ENCODE measurements around the gene CLIC2. TPM values are rescaled to one million over a fixed set of nuclear protein-coding genes. Genes with fewer than 3 reads are reported as not detected.
A peak's percentile ranks its signal among the peaks of the same experiment; 100 is the strongest.
"Not testable (repeated sequence)": the region's sequence is repeated elsewhere in the genome, so short reads cannot be mapped to it uniquely, and the experiment has no call there.

CLIC2 gene
- 53.4 TPM for total RNA-seq
- long read RNA-seq, transcript CLIC2-202 (6 exons, 2,655 nt), result major isoform, 45 of 52 reads
- long read RNA-seq, partial matches to known transcripts, result 3 of 52 reads
- long read RNA-seq, other reads (novel, unspliced or antisense), result 4 of 52 reads

- peak; percentile 43 for DNase-seq
Observed at GRCh38 chrX:155334486-155335336, at the start of gene CLIC2. CLIC2 (minus strand) TSS chrX:155334614; CDS start chrX:155334427, 187 bp downstream.

DNA sequence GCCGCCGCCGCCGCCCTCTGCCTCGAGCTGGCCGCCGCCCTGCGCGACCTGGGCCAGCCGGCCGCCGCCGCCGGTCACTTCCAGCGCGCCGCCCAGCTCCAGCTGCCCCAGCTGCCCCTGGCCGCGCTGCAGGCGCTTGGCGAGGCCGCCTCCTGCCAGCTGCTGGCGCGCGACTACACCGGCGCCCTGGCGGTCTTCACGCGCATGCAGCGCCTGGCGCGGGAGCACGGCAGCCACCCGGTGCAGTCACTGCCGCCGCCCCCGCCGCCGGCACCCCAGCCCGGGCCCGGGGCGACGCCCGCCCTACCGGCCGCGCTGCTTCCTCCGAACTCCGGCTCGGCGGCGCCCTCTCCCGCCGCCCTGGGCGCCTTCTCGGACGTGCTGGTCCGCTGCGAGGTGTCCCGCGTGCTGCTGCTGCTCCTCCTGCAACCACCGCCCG lies 48.1 kb upstream of the CLIC2 start:
- H3K36me3 ChIP-seq; H3K4me1 ChIP-seq; H3K27ac ChIP-seq; H3K9me3 ChIP-seq; intact Hi-C loops (cut with DNase I); H3K4me3 ChIP-seq; H3K27me3 ChIP-seq (ENCODE audit: low read depth); DNase-seq: not testable (repeated sequence)
- ATAC-seq, result peak; percentile 63 to 78

More at GRCh38 chrX:155334486-155335336, at the start of gene CLIC2:
- no peak for TF ChIP-seq CTCF (IDR thresholded peaks at IDR 0.05)
- Histone ChIP-seq H3K9me3 (no peaks in the 10 kb centered on the region), H3K4me3 (peak within 1 kb of the TSS; percentile 54), H3K36me3 (no peaks in the 10 kb centered on the region), H3K4me1 (no peaks in the 10 kb centered on the region), H3K27ac (peak within 1 kb of the TSS; percentile 71), H3K27me3 (ENCODE audit: low read depth) (no peaks in the 10 kb centered on the region)
- intact Hi-C loops (cut with DNase I), result no loop called here
- ATAC-seq, result peak; percentile 97 to 98

DNA sequence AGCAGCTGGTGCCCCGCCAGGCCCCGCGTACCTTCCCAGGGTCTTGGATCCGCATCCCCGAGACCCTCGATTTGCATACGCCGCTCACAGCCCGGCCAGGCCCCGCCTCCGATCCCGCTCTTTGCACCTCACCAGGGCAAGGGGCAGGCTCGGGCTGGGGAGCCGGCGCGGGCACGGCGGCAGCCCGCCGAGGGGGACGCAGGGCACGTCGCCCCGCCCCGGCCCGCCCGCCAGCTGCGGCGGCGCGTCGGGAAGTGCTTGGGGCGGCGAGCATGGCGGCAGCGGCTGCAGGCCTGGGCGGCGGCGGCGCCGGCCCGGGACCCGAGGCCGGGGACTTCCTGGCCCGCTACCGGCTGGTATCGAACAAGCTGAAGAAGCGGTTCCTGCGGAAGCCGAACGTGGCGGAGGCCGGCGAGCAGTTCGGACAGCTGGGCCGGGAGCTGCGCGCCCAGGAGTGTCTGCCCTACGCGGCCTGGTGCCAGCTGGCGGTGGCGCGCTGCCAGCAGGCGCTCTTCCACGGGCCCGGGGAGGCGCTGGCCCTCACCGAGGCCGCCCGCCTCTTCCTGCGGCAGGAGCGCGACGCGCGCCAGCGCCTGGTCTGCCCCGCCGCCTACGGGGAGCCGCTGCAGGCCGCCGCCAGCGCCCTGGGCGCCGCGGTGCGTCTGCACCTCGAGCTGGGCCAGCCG lies 47.6 kb upstream of the CLIC2 start, which contains the start of gene F8A2:
Gene F8A2 (plus strand): TSS at position 253 of the 686 bp plus-strand sequence. CDS start 20 bp downstream, at position 273.
- H3K27me3 ChIP-seq (ENCODE audit: low read depth); intact Hi-C loops (cut with DNase I); H3K4me3 ChIP-seq; DNase-seq; H3K4me1 ChIP-seq; H3K9me3 ChIP-seq; H3K27ac ChIP-seq; H3K36me3 ChIP-seq: not testable (repeated sequence)
- peak; percentile 93 to 94 for ATAC-seq

DNA sequence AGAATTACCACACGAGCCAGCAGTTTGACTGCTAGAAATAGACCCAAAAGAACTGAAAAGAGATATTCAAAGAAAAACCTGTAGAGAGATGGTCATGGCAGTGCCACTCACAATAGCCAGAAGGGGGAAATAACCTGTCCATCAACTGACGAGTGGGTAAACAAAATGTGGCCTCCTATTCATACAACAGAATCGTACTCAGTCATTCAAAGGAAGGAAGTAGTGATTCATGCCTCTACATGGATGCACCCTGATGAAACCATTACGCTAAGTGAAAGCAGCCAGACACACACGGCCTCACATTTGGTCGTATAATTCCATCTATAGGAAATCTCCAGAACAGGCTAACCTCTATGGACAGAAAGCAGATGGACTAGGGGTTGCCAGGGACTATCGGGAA lies 45.4 kb upstream of the CLIC2 start:
- DNase-seq; ATAC-seq; H3K4me3 ChIP-seq; H3K27ac ChIP-seq; H3K9me3 ChIP-seq; intact Hi-C loops (cut with DNase I); H3K4me1 ChIP-seq; H3K36me3 ChIP-seq; H3K27me3 ChIP-seq (ENCODE audit: low read depth): not testable (repeated sequence)

GRCh38 chrX:155373777-155374458 lies 39.5 kb upstream of the CLIC2 start:
- H3K36me3 ChIP-seq; H3K27ac ChIP-seq; intact Hi-C loops (cut with DNase I); H3K9me3 ChIP-seq; H3K27me3 ChIP-seq (ENCODE audit: low read depth); H3K4me3 ChIP-seq; H3K4me1 ChIP-seq; DNase-seq: not testable (repeated sequence)
- ATAC-seq, result peak; percentile 52 to 61

- H3K36me3 ChIP-seq; H3K4me1 ChIP-seq; ATAC-seq; intact Hi-C loops (cut with DNase I); DNase-seq; H3K27ac ChIP-seq; H3K9me3 ChIP-seq; H3K27me3 ChIP-seq (ENCODE audit: low read depth); H3K4me3 ChIP-seq: not testable (repeated sequence)
Observed at GRCh38 chrX:155363712-155364111, 29.3 kb upstream of the CLIC2 start.

- ATAC-seq; H3K4me3 ChIP-seq; H3K9me3 ChIP-seq; H3K4me1 ChIP-seq; H3K27ac ChIP-seq; H3K27me3 ChIP-seq (ENCODE audit: low read depth); DNase-seq; intact Hi-C loops (cut with DNase I); H3K36me3 ChIP-seq: not testable (repeated sequence)
Observed at GRCh38 chrX:155349448-155349847, 15.0 kb upstream of the CLIC2 start.

- H3K27me3 ChIP-seq (ENCODE audit: low read depth); intact Hi-C loops (cut with DNase I); H3K36me3 ChIP-seq; H3K4me1 ChIP-seq; DNase-seq; H3K9me3 ChIP-seq; ATAC-seq; H3K4me3 ChIP-seq; H3K27ac ChIP-seq: not testable (repeated sequence)
Observed at GRCh38 chrX:155345689-155346088, 11.3 kb upstream of the CLIC2 start.

- H3K9me3 ChIP-seq; DNase-seq; intact Hi-C loops (cut with DNase I); H3K4me1 ChIP-seq; H3K27me3 ChIP-seq (ENCODE audit: low read depth); H3K36me3 ChIP-seq; H3K4me3 ChIP-seq: not testable (repeated sequence)
- peak overlapping the region; percentile 71 for H3K27ac ChIP-seq
- peak; percentile 15 to 39 for ATAC-seq
Observed at GRCh38 chrX:155335337-155335712, 911 bp upstream of the CLIC2 start.
